Smooth muscle cell (in vitro differentiated cells): ENCODE measurements around the gene EPHB4. TPM values are rescaled to one million over a fixed set of nuclear protein-coding genes. Genes with fewer than 3 reads are reported as not detected.

Source experiments
- DNase-seq: peaks from one replicate; lab custom pipeline; 2025; ENCODE audit not compliant: unreplicated experiment; lab: John Stamatoyannopoulos, UW
- H2AFZ ChIP-seq: fragments of 200-600 bp; sonication (generic); 2 replicates; pipeline ENCODE4 v1.6.0; 2016; ENCODE audit warnings: antibody characterized with exemption, low read depth, mild to moderate bottlenecking
- H3F3A ChIP-seq: fragments of 200-600 bp; sonication (generic); 2 replicates; pipeline ENCODE4 v1.6.0; 2017; ENCODE audit warnings: antibody characterized with exemption, low read depth
- H3K27ac ChIP-seq: fragments of 200-600 bp; sonication (generic); 2 replicates; pipeline ENCODE4 v1.5.1; 2016; ENCODE audit warnings: low read depth, mild to moderate bottlenecking
- H3K27me3 ChIP-seq: fragments of 200-600 bp; sonication (generic); 2 replicates; pipeline ENCODE4 v1.6.1; 2016; ENCODE audit warnings: low read depth, mild to moderate bottlenecking
- H3K36me3 ChIP-seq: fragments of 200-600 bp; sonication (generic); 2 replicates; pipeline ENCODE4 v1.5.1; 2016; ENCODE audit warnings: low read depth
- H3K4me1 ChIP-seq: fragments of 200-600 bp; sonication (generic); 2 replicates; pipeline ENCODE4 v1.5.1; 2016; ENCODE audit warnings: low read depth
- H3K4me2 ChIP-seq: fragments of 200-600 bp; sonication (generic); 2 replicates; pipeline ENCODE4 v1.6.0; 2016; ENCODE audit warnings: mild to moderate bottlenecking
- H3K4me3 ChIP-seq: fragments of 200-600 bp; sonication (generic); 2 replicates; pipeline ENCODE4 v1.5.1; 2016; ENCODE audit warnings: mild to moderate bottlenecking
- H3K79me2 ChIP-seq: fragments of 200-600 bp; sonication (generic); 2 replicates; pipeline ENCODE4 v1.6.0; 2016; ENCODE audit warnings: low read depth, mild to moderate bottlenecking
- H3K9ac ChIP-seq: fragments of 200-600 bp; sonication (generic); 2 replicates; pipeline ENCODE4 v1.6.0; 2016; ENCODE audit warnings: low read depth
- H3K9me3 ChIP-seq: fragments of 200-600 bp; sonication (generic); replicated peaks from 2 replicates; pipeline ENCODE4 v1.5.1; 2016; ENCODE audit warnings: low read depth
- H4K20me1 ChIP-seq: fragments of 200-600 bp; sonication (generic); 2 replicates; pipeline ENCODE4 v1.6.0; 2016; ENCODE audit warnings: low read depth
- WGBS: methylation state at CpG from one replicate; pipeline ENCODE4 v1.1.7; 2016; ENCODE audit warnings: low lambda C conversion rate; 5-methylcytosine and 5-hydroxymethylcytosine counted together
- polyA plus RNA-seq: library from polyadenylated mRNA; unstranded; fragments of >200 nt; fragmentation: Nextera tagmentation; extraction: Ambion mirVana; gene quantifications from 2 replicates; pipeline ENCODE4 v1.2.1, GENCODE V29; 2016
- total RNA-seq: library from RNA; depleted of rRNA; stranded (reverse); fragments of >200 nt; gene quantifications from 2 replicates; pipeline ENCODE4 v1.2.3, GENCODE V29; 2014
- TF ChIP-seq, protein P1 (sequence below): fragments of 200-600 bp; sonication (generic); IDR thresholded peaks from 2 replicates; pipeline ENCODE4 v1.5.1; 2017; ENCODE audit warnings: borderline replicate concordance, mild to moderate bottlenecking, antibody characterized with exemption; ENCODE audit not compliant: insufficient read depth, poor library complexity, severe bottlenecking

The EPHB4 gene
- total and polyA plus RNA-seq, 2 experiments from 2014 or later: 49.4 to 50.5 TPM

DNA sequence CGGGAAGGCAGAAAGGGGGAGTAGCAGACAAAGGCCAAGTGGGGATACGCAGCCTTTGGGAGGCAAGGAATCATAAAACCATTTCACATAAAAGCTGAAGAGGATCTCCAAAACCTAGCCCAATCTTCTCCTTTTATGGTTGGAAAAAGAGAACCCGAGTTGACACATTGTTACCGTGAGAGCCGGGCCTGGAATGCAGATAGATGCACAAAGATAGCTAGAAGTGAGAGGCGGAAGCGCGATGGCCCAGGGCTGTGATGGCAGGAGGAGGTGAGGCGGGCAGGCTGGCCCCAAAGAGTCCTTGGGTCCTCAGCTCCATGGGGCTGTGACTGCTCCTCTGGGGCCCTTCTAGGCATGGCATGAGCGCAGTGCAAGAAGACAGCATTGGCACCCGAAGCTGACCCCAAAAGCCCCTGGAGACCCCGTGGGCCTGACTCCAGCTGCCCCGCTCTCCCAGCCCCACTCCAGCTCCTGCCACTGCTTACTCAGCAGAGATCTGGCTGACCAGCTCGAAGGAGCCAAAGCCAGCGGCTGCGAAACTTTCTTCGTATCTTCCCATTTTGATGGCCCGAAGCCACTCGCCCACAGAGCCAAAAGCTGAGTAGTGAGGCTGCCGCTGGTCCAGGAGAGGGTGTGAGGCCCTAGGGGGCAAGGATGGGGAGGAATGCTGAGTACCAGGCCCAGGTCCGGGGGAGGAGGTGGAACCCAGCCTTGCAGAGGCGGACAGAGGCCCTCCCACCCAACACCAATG, 22.5 kb downstream of the EPHB4 start:
- no peak for DNase-seq
- Histone ChIP-seq H3K4me2 (no peak overlapping the region), H3K79me2 (no peaks in the 10 kb centered on the region), H3K4me1 (peaks cover 15% of the 10 kb centered on the region), H3F3A (peaks cover 17% of the 10 kb centered on the region), H3K9ac (no peak overlapping the region), H3K4me3 (no peak overlapping the region), H3K27me3 (no peaks in the 10 kb centered on the region), H2AFZ (no peak overlapping the region), H3K27ac (no peak overlapping the region), H3K9me3 (no peaks in the 10 kb centered on the region), H3K36me3 (no peaks in the 10 kb centered on the region), H4K20me1 (peaks cover 43% of the 10 kb centered on the region)
- 81% methylated on average over 21 of the region's 22 CpGs for WGBS
- TF ChIP-seq, protein P1, sequence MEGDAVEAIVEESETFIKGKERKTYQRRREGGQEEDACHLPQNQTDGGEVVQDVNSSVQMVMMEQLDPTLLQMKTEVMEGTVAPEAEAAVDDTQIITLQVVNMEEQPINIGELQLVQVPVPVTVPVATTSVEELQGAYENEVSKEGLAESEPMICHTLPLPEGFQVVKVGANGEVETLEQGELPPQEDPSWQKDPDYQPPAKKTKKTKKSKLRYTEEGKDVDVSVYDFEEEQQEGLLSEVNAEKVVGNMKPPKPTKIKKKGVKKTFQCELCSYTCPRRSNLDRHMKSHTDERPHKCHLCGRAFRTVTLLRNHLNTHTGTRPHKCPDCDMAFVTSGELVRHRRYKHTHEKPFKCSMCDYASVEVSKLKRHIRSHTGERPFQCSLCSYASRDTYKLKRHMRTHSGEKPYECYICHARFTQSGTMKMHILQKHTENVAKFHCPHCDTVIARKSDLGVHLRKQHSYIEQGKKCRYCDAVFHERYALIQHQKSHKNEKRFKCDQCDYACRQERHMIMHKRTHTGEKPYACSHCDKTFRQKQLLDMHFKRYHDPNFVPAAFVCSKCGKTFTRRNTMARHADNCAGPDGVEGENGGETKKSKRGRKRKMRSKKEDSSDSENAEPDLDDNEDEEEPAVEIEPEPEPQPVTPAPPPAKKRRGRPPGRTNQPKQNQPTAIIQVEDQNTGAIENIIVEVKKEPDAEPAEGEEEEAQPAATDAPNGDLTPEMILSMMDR: no peak

DNA sequence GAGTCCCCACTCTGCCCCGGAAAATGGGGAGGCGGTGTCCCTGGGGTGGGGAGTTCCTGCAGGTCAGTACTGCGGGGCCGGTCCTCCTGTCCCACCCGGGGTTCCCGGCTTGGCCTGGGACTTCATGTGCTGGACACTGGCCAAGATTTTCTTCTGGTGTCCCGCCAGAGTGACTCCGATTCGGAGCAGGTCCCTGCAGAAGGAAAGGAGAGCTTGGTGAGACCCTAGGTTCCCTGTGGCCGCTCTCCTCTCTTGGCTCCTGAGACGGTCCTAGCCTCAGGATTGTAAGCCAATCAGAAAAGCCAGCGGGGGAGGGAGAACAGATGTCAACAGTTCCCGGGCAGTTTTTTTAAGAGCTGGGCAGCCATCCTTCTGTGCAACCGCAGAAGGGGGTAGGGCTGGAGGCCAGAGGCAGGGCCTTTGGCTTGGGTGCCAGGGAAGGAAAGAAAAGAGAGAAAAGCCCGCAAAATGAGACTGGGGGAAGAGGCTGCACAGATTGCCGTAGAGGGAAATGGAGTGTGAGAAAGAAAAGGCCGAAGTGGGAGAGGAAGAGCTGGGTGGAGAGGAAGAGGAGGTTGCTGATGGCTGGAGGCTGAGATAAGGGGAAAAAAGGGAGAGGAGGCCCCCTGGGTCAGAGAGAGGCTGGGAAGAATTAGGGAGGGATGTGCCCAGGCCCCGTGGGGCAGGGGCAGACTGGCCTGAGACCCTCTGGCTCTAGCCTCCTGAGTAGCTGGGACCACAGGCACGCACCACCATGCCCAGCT, 23.7 kb downstream of the EPHB4 start:
- H3K27ac ChIP-seq: peak overlapping the region; percentile 34
- no peak overlapping the region for H3K9ac ChIP-seq
- no peaks in the 10 kb centered on the region for H3K27me3 ChIP-seq
- H3F3A ChIP-seq: peaks cover 17% of the 10 kb centered on the region
- H4K20me1 ChIP-seq: peaks cover 32% of the 10 kb centered on the region
- H3K4me1 ChIP-seq: peaks cover 15% of the 10 kb centered on the region
- H3K36me3 ChIP-seq: no peaks in the 10 kb centered on the region
- H2AFZ ChIP-seq: no peak overlapping the region
- no peaks in the 10 kb centered on the region for H3K79me2 ChIP-seq
- TF ChIP-seq, protein P1: no peak
- no peak overlapping the region for H3K4me3 ChIP-seq
- peak overlapping the region; percentile 76 for H3K4me2 ChIP-seq
- WGBS: 53% methylated on average over 19 of the region's 19 CpGs
- no peaks in the 10 kb centered on the region for H3K9me3 ChIP-seq
- DNase-seq: peak; percentile 46

DNA sequence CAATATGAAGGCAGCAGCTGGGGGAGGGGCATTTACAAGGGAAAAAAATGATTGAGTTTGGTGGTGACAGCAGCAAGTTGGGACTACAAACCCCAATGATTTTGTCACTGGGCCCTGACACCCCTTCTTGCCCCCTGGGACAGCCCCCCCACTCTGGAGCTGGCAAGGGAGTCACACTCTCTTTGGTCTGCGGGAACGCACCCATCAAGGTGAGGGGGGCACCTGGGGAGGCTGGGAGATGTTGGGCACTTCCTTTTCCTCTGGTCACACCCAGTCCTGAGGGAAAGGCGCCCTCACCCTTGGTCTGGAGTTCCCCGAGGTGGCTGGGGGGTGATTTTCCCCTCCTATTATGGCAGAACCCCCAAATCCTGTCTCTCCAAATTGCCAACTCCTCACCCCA, 24.4 kb downstream of the EPHB4 start:
- H3F3A ChIP-seq: peaks cover 17% of the 10 kb centered on the region
- no peak overlapping the region for H3K9ac ChIP-seq
- H3K4me3 ChIP-seq: no peak overlapping the region
- no peak for DNase-seq
- TF ChIP-seq, protein P1: no peak
- WGBS: 90% methylated on average over 4 of the region's 4 CpGs
- peaks cover 15% of the 10 kb centered on the region for H3K4me1 ChIP-seq
- H3K36me3 ChIP-seq: no peaks in the 10 kb centered on the region
- no peaks in the 10 kb centered on the region for H3K79me2 ChIP-seq
- H4K20me1 ChIP-seq: peaks cover 26% of the 10 kb centered on the region
- peak overlapping the region; percentile 76 for H3K4me2 ChIP-seq
- H3K27me3 ChIP-seq: no peaks in the 10 kb centered on the region
- peak overlapping the region; percentile 77 for H3K27ac ChIP-seq
- H3K9me3 ChIP-seq: no peaks in the 10 kb centered on the region
- H2AFZ ChIP-seq: no peak overlapping the region
